Measurements from ENCODE around the gene FLACC1. TPM values are rescaled to one million over a fixed set of nuclear protein-coding genes. Genes with fewer than 3 reads are reported as not detected.

FLACC1 gene
- total and polyA plus RNA-seq, 2 experiments from 2014 or later, result 0.10 to 0.27 TPM

GRCh38 chr2:201383136-201383535, 26.0 kb upstream of the FLACC1 start:
- Histone ChIP-seq H2AFZ (no peak overlapping the region), H3K27me3 (ENCODE audit: insufficient read depth) (no peaks in the 10 kb centered on the region), H3K4me2 (no peak overlapping the region), H4K20me1 (replicated peaks; ENCODE audit: insufficient read depth) (no peaks in the 10 kb centered on the region), H3K9me2 (ENCODE audit: insufficient read depth) (no peaks in the 10 kb centered on the region), H3K27ac (ENCODE audit: low read depth) (no peak overlapping the region), H3K4me1 (ENCODE audit: insufficient read depth) (peaks cover 5% of the 10 kb centered on the region; the same call in 1 of the 2 replicates), H3K4me3 (no peak overlapping the region), H3K36me3 (ENCODE audit: insufficient read depth) (peaks cover 6% of the 10 kb centered on the region), H3K79me2 (replicated peaks; ENCODE audit: insufficient read depth) (no peaks in the 10 kb centered on the region), H3F3A (replicated peaks; ENCODE audit: low read depth) (no peaks in the 10 kb centered on the region)
- Mint-ChIP-seq H3K4me1 (peaks cover 11% of the 10 kb centered on the region), H3K9me3 (no peaks in the 10 kb centered on the region), H3K36me3 (ENCODE audit: low read depth) (peaks cover 15% of the 10 kb centered on the region), H3K27me3 (ENCODE audit: insufficient read depth, low read depth, poor library complexity) (peaks cover 2% of the 10 kb centered on the region), H3K27ac (no peak overlapping the region), H3K4me3 (no peak overlapping the region)
- DNase-seq (ENCODE audit: low spot score) (no peak), ATAC-seq (no peak)
- TF ChIP-seq POLR2AphosphoS5 (IDR thresholded peaks at IDR 0.05; ENCODE audit: low read depth) (no peak), ZNF114 (CRISPR knock-in tag; IDR thresholded peaks at IDR 0.05) (no peak), CTCF (conservative IDR thresholded peaks at IDR 0.05; ENCODE audit: low read depth in 2 of 2) (no peak), ZNF331 (CRISPR knock-in tag; IDR thresholded peaks at IDR 0.05; ENCODE audit: low read depth) (no peak), ZNF462 (CRISPR knock-in tag; IDR thresholded peaks at IDR 0.05) (no peak), STAT1 (IDR thresholded peaks at IDR 0.05; ENCODE audit: unreplicated experiment) (no peak), REST (IDR thresholded peaks at IDR 0.05; ENCODE audit: unreplicated experiment) (no peak), EZH2phosphoT487 (IDR thresholded peaks at IDR 0.05; ENCODE audit: unreplicated experiment) (no peak), EZH2 (IDR thresholded peaks at IDR 0.05; ENCODE audit: low read depth, unreplicated experiment) (no peak), JUNB (IDR thresholded peaks at IDR 0.05; ENCODE audit: unreplicated experiment) (no peak), CREB1 (CRISPR knock-in tag; IDR thresholded peaks at IDR 0.05; ENCODE audit: low read depth) (no peak), NANOG (IDR thresholded peaks at IDR 0.05; ENCODE audit: borderline replicate concordance) (no peak)
- TF ChIP-seq, protein P1, sequence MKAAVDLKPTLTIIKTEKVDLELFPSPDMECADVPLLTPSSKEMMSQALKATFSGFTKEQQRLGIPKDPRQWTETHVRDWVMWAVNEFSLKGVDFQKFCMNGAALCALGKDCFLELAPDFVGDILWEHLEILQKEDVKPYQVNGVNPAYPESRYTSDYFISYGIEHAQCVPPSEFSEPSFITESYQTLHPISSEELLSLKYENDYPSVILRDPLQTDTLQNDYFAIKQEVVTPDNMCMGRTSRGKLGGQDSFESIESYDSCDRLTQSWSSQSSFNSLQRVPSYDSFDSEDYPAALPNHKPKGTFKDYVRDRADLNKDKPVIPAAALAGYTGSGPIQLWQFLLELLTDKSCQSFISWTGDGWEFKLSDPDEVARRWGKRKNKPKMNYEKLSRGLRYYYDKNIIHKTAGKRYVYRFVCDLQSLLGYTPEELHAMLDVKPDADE (IDR thresholded peaks at IDR 0.05), result no peak
